ENCODE data around the gene DOCK4. TPM values are rescaled to one million over a fixed set of nuclear protein-coding genes. Genes with fewer than 3 reads are reported as not detected.

DOCK4 gene
- total RNA-seq, 4 donors from 2014 or later: 6.4 to 20.5 (median 9.7) TPM

DNA sequence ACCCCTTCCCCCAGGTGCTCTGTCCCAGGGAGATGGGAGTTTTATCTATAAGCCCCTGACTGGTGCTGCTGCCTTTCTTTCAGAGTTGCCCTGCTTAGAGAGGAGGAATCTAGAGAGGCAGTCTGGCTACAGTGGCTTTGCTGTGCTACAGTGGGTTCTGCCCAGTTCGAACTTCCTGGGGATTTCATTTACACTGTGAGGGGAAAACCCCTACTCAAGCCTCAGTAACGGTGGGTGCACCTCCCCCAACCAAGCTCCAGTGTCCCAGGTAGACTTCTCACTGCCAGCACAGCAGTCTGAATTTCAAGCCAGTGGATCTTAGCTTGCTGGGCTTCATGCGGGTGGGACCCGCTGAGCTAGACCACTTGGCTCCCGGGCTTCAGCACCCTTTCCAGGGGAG, 500.4 kb downstream of the DOCK4 start:
- H3K27ac ChIP-seq: no peak overlapping the region
- H3K27me3 ChIP-seq: no peaks in the 10 kb centered on the region
- WGBS: 94% methylated on average over 4 of the region's 5 CpGs
- no peaks in the 10 kb centered on the region for H3K36me3 ChIP-seq
- no peaks in the 10 kb centered on the region for H3K9me3 ChIP-seq
- H3K4me1 ChIP-seq: no peaks in the 10 kb centered on the region
- no peak for DNase-seq (ENCODE audit: low spot score in 2 of 2)
- TF ChIP-seq EP300 (IDR thresholded peaks at IDR 0.05) (no peak), POLR2AphosphoS5 (IDR thresholded peaks at IDR 0.05) (no peak), POLR2A (IDR thresholded peaks at IDR 0.05) (no peak)
- TF ChIP-seq, protein P1, sequence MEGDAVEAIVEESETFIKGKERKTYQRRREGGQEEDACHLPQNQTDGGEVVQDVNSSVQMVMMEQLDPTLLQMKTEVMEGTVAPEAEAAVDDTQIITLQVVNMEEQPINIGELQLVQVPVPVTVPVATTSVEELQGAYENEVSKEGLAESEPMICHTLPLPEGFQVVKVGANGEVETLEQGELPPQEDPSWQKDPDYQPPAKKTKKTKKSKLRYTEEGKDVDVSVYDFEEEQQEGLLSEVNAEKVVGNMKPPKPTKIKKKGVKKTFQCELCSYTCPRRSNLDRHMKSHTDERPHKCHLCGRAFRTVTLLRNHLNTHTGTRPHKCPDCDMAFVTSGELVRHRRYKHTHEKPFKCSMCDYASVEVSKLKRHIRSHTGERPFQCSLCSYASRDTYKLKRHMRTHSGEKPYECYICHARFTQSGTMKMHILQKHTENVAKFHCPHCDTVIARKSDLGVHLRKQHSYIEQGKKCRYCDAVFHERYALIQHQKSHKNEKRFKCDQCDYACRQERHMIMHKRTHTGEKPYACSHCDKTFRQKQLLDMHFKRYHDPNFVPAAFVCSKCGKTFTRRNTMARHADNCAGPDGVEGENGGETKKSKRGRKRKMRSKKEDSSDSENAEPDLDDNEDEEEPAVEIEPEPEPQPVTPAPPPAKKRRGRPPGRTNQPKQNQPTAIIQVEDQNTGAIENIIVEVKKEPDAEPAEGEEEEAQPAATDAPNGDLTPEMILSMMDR (IDR thresholded peaks at IDR 0.05): no peak
- no peak overlapping the region for H3K4me3 ChIP-seq

DNA sequence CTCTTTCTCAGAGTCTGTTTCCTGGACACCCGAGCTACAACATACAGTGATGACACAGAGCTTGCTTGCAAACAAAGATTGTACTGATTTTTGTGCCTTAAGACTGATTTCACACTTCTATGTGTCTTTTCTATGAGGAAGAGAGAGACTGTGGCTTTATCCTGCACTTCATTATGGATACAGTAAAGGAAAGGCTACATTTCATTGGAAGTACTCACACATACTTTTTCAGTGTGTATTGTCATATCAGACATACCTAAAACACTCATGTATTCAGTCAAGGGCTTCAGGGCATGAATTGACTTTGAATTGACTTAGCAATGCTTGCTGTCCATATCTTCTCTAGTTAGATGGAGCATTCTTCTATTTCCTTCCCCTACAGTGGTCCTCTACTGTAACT, 508.4 kb downstream of the DOCK4 start:
- no peaks in the 10 kb centered on the region for H3K27me3 ChIP-seq
- H3K4me1 ChIP-seq: no peaks in the 10 kb centered on the region
- H3K9me3 ChIP-seq: no peaks in the 10 kb centered on the region
- DNase-seq (ENCODE audit: low spot score in 2 of 2): no peak
- no peak overlapping the region for H3K4me3 ChIP-seq
- H3K36me3 ChIP-seq: no peaks in the 10 kb centered on the region
- no peak overlapping the region for H3K27ac ChIP-seq
- WGBS: 96% methylated on average over 1 of the region's 1 CpG
- TF ChIP-seq POLR2A (IDR thresholded peaks at IDR 0.05) (no peak), POLR2AphosphoS5 (IDR thresholded peaks at IDR 0.05) (no peak), EP300 (IDR thresholded peaks at IDR 0.05) (no peak)
- TF ChIP-seq, protein P1 (IDR thresholded peaks at IDR 0.05): no peak

GRCh38 chr7:111694376-111694775, 511.8 kb downstream of the DOCK4 start:
- Histone ChIP-seq H3K27me3 (no peaks in the 10 kb centered on the region), H3K36me3 (no peaks in the 10 kb centered on the region), H3K4me1 (no peaks in the 10 kb centered on the region), H3K4me3 (no peak overlapping the region), H3K27ac (no peak overlapping the region), H3K9me3 (no peaks in the 10 kb centered on the region)
- WGBS: 46% methylated on average over 2 of the region's 2 CpGs
- no peak for DNase-seq (ENCODE audit: low spot score in 2 of 2)
- TF ChIP-seq, protein P1 (IDR thresholded peaks at IDR 0.05): no peak
- TF ChIP-seq POLR2A (IDR thresholded peaks at IDR 0.05) (no peak), POLR2AphosphoS5 (IDR thresholded peaks at IDR 0.05) (no peak), EP300 (IDR thresholded peaks at IDR 0.05) (no peak)

DNA sequence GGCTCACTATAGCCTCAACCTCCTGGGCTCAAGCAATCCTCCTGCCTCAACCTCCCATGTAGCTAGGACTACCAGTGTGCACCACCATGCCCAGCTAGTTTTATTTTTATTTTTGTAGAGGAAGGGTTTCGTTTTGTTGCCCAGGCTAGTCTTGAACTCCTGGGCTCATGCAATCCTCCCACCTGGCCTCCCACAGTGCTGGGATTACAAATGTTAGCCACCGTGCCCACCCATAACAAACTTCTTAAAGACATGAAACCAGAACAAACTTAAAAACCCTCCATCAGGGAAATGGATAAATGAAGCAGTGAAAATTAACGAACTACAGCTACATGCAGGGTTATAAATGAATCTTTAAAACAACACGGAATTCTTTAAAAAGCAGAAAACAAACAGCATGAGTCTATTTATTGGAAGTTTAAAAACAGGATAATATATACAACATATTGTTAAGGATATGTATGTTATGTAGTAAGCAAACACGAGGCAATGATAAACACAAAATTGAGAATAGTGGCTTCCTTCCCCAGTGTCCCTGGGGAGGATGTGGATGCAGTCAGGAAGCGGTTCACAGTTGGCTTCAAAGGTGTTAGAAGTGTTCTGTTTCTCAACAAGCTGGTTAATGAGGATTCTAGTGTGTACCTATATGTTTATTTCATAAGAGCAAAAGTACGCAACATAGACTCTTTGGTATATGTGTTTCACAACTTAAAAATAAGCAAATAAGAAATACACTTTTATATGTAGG, 515.7 kb downstream of the DOCK4 start:
- Histone ChIP-seq H3K4me3 (no peak overlapping the region), H3K27me3 (no peaks in the 10 kb centered on the region), H3K27ac (no peak overlapping the region), H3K4me1 (no peaks in the 10 kb centered on the region), H3K36me3 (no peaks in the 10 kb centered on the region), H3K9me3 (no peaks in the 10 kb centered on the region)
- 78% methylated on average over 7 of the region's 7 CpGs for WGBS
- TF ChIP-seq POLR2AphosphoS5 (IDR thresholded peaks at IDR 0.05) (no peak), EP300 (IDR thresholded peaks at IDR 0.05) (no peak), POLR2A (IDR thresholded peaks at IDR 0.05) (no peak)
- TF ChIP-seq, protein P1 (IDR thresholded peaks at IDR 0.05): no peak
- no peak for DNase-seq (ENCODE audit: low spot score in 2 of 2)

DNA sequence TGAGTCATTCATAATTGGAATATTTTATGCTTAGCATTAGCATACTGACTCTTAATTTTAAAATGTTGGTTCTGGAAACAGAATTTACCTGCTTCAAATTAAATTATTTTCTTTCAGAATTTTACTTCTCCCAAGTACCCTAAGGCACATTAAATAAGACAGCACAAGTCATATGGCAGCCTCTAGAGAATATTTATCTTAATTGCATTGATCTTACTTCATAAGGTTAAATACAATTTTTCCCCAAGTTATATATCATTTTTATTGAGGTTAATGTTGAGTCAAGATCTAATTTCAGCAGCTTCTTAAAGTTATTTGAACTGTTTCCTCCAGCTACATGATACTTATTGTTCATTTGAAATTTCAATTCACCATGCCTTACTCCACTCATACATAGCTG, 520.9 kb downstream of the DOCK4 start:
- H3K9me3 ChIP-seq: no peaks in the 10 kb centered on the region
- DNase-seq (ENCODE audit: low spot score in 2 of 2): no peak
- no peaks in the 10 kb centered on the region for H3K36me3 ChIP-seq
- no peaks in the 10 kb centered on the region for H3K27me3 ChIP-seq
- TF ChIP-seq POLR2A (IDR thresholded peaks at IDR 0.05) (no peak), EP300 (IDR thresholded peaks at IDR 0.05) (no peak), POLR2AphosphoS5 (IDR thresholded peaks at IDR 0.05) (no peak)
- TF ChIP-seq, protein P1 (IDR thresholded peaks at IDR 0.05): no peak
- H3K27ac ChIP-seq: no peak overlapping the region
- no peaks in the 10 kb centered on the region for H3K4me1 ChIP-seq
- no peak overlapping the region for H3K4me3 ChIP-seq
